Neural cell (in vitro differentiated cells): ENCODE results near the gene TOM1. TPM values are rescaled to one million over a fixed set of nuclear protein-coding genes. Genes with fewer than 3 reads are reported as not detected.

Source experiments
- H2AFZ ChIP-seq: fragments of 200-600, 300-800 bp; sonication (generic), shearing (Covaris generic); 2 replicates; pipeline ENCODE4 v1.6.0; 2014; ENCODE audit warnings: low read depth, mild to moderate bottlenecking, antibody characterized with exemption, low read length, moderate library complexity
- H3F3A ChIP-seq: fragments of 200-600 bp; shearing (Covaris generic); 2 replicates; pipeline ENCODE4 v1.6.1; 2016; ENCODE audit warnings: mild to moderate bottlenecking, moderate library complexity, mixed read lengths, antibody characterized with exemption, low read length; ENCODE audit not compliant: insufficient read depth, poor library complexity, severe bottlenecking
- H3K27ac ChIP-seq: fragments of 200-600, 300-800 bp; sonication (generic), shearing (Covaris generic); 2 replicates; pipeline ENCODE4 v1.5.1; 2014; ENCODE audit warnings: mild to moderate bottlenecking, low read length, moderate library complexity
- H3K27me3 ChIP-seq: fragments of 300-800, 200-600 bp; sonication (generic), shearing (Covaris generic); 2 replicates; pipeline ENCODE4 v1.6.0; 2014; ENCODE audit warnings: mild to moderate bottlenecking, low read depth, low read length, moderate library complexity; ENCODE audit not compliant: insufficient read depth
- H3K36me3 ChIP-seq: fragments of 300-800, 200-600 bp; sonication (generic), shearing (Covaris generic); 2 replicates; pipeline ENCODE4 v1.5.1; 2014; ENCODE audit warnings: mild to moderate bottlenecking, antibody characterized with exemption, low read length, moderate library complexity; ENCODE audit not compliant: insufficient read depth
- H3K4me2 ChIP-seq: fragments of 300-800, 200-600 bp; sonication (generic), shearing (Covaris generic); 2 replicates; pipeline ENCODE4 v1.6.0; 2014; ENCODE audit warnings: mild to moderate bottlenecking, low read length
- H3K4me3 ChIP-seq: fragments of 300-800, 200-600 bp; sonication (generic), shearing (Covaris generic); 2 replicates; pipeline ENCODE4 v1.5.1; 2014; ENCODE audit warnings: mild to moderate bottlenecking, low read length, moderate library complexity
- H3K79me2 ChIP-seq: fragments of 200-600 bp; shearing (Covaris generic); replicated peaks from 2 replicates; pipeline ENCODE4 v1.6.0; 2014; ENCODE audit warnings: mild to moderate bottlenecking, low read length, moderate library complexity; ENCODE audit not compliant: insufficient read depth
- H3K9ac ChIP-seq: fragments of 300-800, 200-600 bp; sonication (generic), shearing (Covaris generic); 2 replicates; pipeline ENCODE4 v1.6.1; 2016; ENCODE audit warnings: mild to moderate bottlenecking, low read length, mixed read lengths
- H3K9me2 ChIP-seq: fragments of 200-600 bp; shearing (Covaris generic); 2 replicates; pipeline ENCODE4 v1.6.1; 2016; ENCODE audit warnings: mild to moderate bottlenecking, low read length, mixed read lengths; ENCODE audit not compliant: insufficient read depth
- H3K9me3 ChIP-seq: fragments of 200-600, 300-800 bp; sonication (generic), shearing (Covaris generic); 2 replicates; pipeline ENCODE4 v1.6.1; 2016; ENCODE audit warnings: mild to moderate bottlenecking, mixed run types, low read length, moderate library complexity, mixed read lengths
- H4K20me1 ChIP-seq: fragments of 200-600 bp; shearing (Covaris generic); 2 replicates; pipeline ENCODE4 v1.6.1; 2016; ENCODE audit warnings: mild to moderate bottlenecking, mixed run types; ENCODE audit not compliant: insufficient read depth
- EP300 ChIP-seq: fragments of 450-650 bp; conservative IDR thresholded peaks from 2 replicates; pipeline ENCODE4 v1.6.1; 2014; ENCODE audit warnings: antibody characterized with exemption, mild to moderate bottlenecking, moderate library complexity; ENCODE audit not compliant: poor library complexity, severe bottlenecking
- EZH2 ChIP-seq: fragments of 200-600, 300-800 bp; shearing (Covaris generic), sonication (generic); IDR thresholded peaks from 2 replicates; pipeline ENCODE4 v1.6.1; 2014; ENCODE audit warnings: antibody characterized with exemption, low read length, borderline replicate concordance, mild to moderate bottlenecking; ENCODE audit not compliant: insufficient read depth, poor library complexity, severe bottlenecking
- MXI1 ChIP-seq: fragments of 450-650 bp; conservative IDR thresholded peaks from 2 replicates; pipeline ENCODE4 v1.6.1; 2014; ENCODE audit warnings: antibody characterized with exemption, mild to moderate bottlenecking; ENCODE audit not compliant: poor library complexity, severe bottlenecking
- POLR2AphosphoS5 ChIP-seq: IDR thresholded peaks from 2 replicates; pipeline ENCODE4 v1.6.1; 2012
- RAD21 ChIP-seq: fragments of 450-650 bp; conservative IDR thresholded peaks from 2 replicates; pipeline ENCODE4 v1.6.1; 2014; ENCODE audit warnings: antibody characterized with exemption, mild to moderate bottlenecking, moderate library complexity
- SMC3 ChIP-seq: fragments of 450-650 bp; conservative IDR thresholded peaks from 2 replicates; pipeline ENCODE4 v1.6.1; 2014; ENCODE audit warnings: antibody characterized with exemption, mild to moderate bottlenecking, moderate library complexity; ENCODE audit not compliant: poor library complexity
- TAF1 ChIP-seq: IDR thresholded peaks from 2 replicates; pipeline ENCODE4 v1.6.1; 2012; ENCODE audit warnings: low read depth
- polyA plus RNA-seq: library from polyadenylated mRNA; depleted of rRNA; stranded (reverse); fragments of >200 nt; gene quantifications from 2 replicates; pipeline ENCODE4 v1.2.3, GENCODE V29; 2014
- TF ChIP-seq, protein P1 (sequence below): IDR thresholded peaks from 2 replicates; pipeline ENCODE4 v1.6.1; 2012; ENCODE audit warnings: borderline replicate concordance
- TF ChIP-seq, protein P2 (sequence below): fragments of 450-650 bp; IDR thresholded peaks from 2 replicates; pipeline ENCODE4 v1.5.1; 2014; ENCODE audit warnings: antibody characterized with exemption, mild to moderate bottlenecking, moderate library complexity; ENCODE audit not compliant: poor library complexity, severe bottlenecking

Gene TOM1
- polyA plus RNA-seq, 1 donor from 2014 or later: 13.3 TPM

DNA sequence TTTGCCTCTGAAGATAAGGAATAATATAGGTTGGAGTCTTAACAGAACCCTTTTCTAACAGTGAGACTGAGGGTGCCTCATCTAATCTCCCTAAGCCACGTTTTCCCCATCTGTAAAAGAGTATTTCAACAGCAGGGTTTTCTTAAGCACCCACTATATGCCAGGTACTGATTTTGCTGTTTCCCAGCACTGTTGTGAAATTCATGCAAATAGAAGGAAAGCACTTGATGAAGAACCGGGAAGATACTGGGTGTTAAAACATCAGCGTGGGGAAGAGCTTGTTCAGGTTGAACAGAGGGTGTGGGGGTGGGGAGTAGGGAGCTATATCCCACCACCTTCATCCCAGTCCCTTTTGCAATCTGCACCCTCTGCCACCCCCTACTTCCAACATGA, 84.0 kb downstream of the TOM1 start (continued):
- TF ChIP-seq EP300 (no peak), TAF1 (no peak)

DNA sequence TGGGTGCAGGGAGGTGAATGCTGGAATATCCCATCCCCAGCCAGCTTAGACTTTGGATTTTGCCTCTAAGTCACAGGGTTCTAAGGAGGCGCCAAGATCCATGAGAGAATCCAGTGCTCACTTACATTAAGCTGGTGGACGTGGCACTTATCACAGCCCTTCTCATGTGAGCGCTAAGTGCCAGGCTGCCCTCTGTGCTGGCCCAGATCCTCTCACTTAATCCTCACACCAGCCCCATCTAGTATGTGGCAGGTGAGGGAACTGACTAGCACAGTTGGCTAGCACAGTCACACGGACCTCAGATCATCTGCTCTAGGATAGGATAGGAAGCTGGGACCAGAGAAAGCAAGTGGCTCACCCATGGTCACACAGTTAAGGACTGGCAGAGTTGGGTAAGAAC, 84.8 kb downstream of the TOM1 start:
- no peak overlapping the region for H3K4me2 ChIP-seq
- H3K27ac ChIP-seq: no peak overlapping the region
- H2AFZ ChIP-seq: no peak overlapping the region
- no peak overlapping the region for H3K4me3 ChIP-seq
- TF ChIP-seq EZH2 (no peak), MXI1 (no peak), POLR2AphosphoS5 (no peak), RAD21 (no peak), EP300 (no peak)
- TF ChIP-seq, protein P1, sequence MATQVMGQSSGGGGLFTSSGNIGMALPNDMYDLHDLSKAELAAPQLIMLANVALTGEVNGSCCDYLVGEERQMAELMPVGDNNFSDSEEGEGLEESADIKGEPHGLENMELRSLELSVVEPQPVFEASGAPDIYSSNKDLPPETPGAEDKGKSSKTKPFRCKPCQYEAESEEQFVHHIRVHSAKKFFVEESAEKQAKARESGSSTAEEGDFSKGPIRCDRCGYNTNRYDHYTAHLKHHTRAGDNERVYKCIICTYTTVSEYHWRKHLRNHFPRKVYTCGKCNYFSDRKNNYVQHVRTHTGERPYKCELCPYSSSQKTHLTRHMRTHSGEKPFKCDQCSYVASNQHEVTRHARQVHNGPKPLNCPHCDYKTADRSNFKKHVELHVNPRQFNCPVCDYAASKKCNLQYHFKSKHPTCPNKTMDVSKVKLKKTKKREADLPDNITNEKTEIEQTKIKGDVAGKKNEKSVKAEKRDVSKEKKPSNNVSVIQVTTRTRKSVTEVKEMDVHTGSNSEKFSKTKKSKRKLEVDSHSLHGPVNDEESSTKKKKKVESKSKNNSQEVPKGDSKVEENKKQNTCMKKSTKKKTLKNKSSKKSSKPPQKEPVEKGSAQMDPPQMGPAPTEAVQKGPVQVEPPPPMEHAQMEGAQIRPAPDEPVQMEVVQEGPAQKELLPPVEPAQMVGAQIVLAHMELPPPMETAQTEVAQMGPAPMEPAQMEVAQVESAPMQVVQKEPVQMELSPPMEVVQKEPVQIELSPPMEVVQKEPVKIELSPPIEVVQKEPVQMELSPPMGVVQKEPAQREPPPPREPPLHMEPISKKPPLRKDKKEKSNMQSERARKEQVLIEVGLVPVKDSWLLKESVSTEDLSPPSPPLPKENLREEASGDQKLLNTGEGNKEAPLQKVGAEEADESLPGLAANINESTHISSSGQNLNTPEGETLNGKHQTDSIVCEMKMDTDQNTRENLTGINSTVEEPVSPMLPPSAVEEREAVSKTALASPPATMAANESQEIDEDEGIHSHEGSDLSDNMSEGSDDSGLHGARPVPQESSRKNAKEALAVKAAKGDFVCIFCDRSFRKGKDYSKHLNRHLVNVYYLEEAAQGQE: no peak
- H3K9me3 ChIP-seq: no peaks in the 10 kb centered on the region
- H3K27me3 ChIP-seq: peaks cover 13% of the 10 kb centered on the region
- H3F3A ChIP-seq: no peaks in the 10 kb centered on the region
- no peak overlapping the region for H3K9ac ChIP-seq
- no peaks in the 10 kb centered on the region for H3K36me3 ChIP-seq
- H4K20me1 ChIP-seq: no peaks in the 10 kb centered on the region
- no peaks in the 10 kb centered on the region for H3K79me2 ChIP-seq
- H3K9me2 ChIP-seq: no peaks in the 10 kb centered on the region

DNA sequence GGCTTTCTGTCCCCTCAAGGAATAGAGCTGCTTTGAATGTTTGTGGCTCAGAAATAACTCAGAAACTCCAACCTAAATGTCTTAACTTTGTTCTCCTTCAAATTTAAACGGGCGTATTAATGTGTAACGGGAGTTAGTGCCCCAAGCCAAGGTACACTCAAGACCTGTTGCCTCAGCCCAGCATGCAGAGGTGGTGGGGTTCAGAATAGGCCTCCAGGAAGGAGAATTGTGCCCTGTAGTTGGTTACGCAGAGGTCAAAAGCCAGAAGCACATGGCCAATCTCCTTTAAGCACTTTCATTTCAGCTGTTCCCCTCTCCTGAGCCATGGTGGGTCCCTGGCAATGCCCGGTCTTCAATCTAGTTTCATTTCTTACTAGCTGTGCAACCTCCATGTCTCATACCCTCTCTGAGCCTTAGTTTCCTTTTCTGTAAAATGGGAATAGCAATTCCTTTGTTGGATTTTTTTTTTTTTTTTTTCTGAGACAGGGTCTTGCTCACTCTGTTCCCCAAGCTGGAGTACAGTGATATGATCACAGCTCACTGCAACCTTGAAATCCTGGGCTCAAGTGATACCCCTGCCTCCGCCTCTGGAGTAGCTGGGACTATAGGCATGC, 85.4 kb downstream of the TOM1 start:
- no peak overlapping the region for H3K4me3 ChIP-seq
- no peak overlapping the region for H3K4me2 ChIP-seq
- peaks cover 13% of the 10 kb centered on the region for H3K27me3 ChIP-seq
- no peaks in the 10 kb centered on the region for H3K9me2 ChIP-seq
- no peak overlapping the region for H2AFZ ChIP-seq
- no peaks in the 10 kb centered on the region for H3K9me3 ChIP-seq
- no peaks in the 10 kb centered on the region for H3K79me2 ChIP-seq
- no peak for TF ChIP-seq POLR2AphosphoS5
- TF ChIP-seq EP300: no peak
- TF ChIP-seq, protein P2, sequence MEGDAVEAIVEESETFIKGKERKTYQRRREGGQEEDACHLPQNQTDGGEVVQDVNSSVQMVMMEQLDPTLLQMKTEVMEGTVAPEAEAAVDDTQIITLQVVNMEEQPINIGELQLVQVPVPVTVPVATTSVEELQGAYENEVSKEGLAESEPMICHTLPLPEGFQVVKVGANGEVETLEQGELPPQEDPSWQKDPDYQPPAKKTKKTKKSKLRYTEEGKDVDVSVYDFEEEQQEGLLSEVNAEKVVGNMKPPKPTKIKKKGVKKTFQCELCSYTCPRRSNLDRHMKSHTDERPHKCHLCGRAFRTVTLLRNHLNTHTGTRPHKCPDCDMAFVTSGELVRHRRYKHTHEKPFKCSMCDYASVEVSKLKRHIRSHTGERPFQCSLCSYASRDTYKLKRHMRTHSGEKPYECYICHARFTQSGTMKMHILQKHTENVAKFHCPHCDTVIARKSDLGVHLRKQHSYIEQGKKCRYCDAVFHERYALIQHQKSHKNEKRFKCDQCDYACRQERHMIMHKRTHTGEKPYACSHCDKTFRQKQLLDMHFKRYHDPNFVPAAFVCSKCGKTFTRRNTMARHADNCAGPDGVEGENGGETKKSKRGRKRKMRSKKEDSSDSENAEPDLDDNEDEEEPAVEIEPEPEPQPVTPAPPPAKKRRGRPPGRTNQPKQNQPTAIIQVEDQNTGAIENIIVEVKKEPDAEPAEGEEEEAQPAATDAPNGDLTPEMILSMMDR: no peak
- TF ChIP-seq, protein P1: no peak
- TF ChIP-seq MXI1: no peak
- TF ChIP-seq SMC3: no peak
- no peak for TF ChIP-seq EZH2
- no peak for TF ChIP-seq TAF1
- TF ChIP-seq RAD21: no peak
- no peaks in the 10 kb centered on the region for H4K20me1 ChIP-seq
- H3K9ac ChIP-seq: no peak overlapping the region
- no peak overlapping the region for H3K27ac ChIP-seq
- H3K36me3 ChIP-seq: no peaks in the 10 kb centered on the region
- no peaks in the 10 kb centered on the region for H3F3A ChIP-seq
